Measurements from ENCODE around the gene HDAC10.

The HDAC10 gene

DNA sequence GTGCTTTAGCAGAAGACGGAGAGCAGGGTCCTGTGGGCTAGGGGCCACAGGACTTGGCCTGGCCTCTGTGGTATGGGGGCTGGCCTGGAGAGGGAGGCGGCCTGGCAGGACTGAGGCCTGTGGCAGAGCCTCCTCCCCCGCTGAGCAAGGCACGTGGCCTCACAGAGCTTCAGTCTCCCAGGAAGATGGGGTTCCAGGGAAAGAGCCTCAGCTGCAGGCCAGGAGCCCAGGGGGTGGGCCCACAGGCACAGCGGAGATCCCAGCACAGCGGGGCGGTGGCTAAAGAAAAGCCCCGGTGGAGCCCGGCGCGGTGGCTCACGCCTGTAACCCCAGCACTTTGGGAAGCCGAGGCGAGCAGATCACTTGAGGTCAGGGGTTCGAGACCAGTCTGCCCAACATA lies 8.2 kb upstream of the HDAC10 start:
- no peak for TF ChIP-seq CTCF (IDR thresholded peaks at IDR 0.05; ENCODE audit: insufficient read depth, low read depth, low read length, missing control alignments)
- no peak for DNase-seq (ENCODE audit: low read depth)
- H3K4me3 ChIP-seq (ENCODE audit: low read length) = no peak overlapping the region

DNA sequence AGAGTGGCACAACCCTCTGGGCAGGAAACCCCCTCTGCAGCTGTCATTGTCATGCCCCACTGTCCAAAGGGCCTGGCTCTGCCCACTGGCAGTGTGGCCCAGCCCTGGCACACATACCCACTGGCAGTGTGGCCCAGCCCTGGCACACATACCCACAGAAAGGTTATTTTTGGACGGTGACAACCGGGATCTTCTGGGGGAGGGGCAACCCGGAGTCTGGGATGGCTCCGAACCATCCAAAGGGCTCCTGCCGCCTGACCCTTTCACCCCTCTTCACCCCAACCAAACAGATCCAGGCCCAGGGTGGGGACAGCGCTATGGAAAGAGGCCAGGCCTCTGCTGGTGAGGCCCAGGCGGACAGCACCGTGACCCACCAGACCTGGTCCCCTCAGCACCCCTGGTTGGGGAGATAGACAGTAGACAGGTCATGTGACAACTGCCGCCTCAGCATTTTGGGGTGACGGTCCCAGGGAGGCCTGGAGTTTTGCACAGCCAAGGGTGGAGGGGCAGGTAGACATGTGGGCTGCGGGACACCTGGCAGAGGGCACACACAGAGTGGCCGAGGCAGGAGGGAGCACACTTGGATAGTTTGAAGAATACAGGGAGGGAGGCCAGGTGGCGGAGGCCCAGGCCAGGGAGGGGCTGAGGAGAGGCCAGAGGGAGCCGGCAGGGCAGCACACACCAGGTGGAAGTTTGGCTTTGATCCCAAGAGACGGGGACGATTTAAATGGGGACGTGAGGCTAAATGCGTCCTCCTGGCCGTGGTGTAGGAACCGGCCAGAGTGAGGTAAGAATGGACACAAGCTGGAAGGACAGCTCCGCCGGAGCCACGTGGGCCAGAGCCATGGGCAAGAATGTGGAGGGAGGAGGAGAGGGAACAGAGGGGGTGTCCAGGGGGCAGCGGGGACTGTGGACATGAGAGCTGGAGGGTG lies 7.6 kb upstream of the HDAC10 start:
- no peak for DNase-seq (ENCODE audit: low read depth)
- TF ChIP-seq CTCF (IDR thresholded peaks at IDR 0.05; ENCODE audit: insufficient read depth, low read depth, low read length, missing control alignments) = no peak
- H3K4me3 ChIP-seq (ENCODE audit: low read length) = no peak overlapping the region

DNA sequence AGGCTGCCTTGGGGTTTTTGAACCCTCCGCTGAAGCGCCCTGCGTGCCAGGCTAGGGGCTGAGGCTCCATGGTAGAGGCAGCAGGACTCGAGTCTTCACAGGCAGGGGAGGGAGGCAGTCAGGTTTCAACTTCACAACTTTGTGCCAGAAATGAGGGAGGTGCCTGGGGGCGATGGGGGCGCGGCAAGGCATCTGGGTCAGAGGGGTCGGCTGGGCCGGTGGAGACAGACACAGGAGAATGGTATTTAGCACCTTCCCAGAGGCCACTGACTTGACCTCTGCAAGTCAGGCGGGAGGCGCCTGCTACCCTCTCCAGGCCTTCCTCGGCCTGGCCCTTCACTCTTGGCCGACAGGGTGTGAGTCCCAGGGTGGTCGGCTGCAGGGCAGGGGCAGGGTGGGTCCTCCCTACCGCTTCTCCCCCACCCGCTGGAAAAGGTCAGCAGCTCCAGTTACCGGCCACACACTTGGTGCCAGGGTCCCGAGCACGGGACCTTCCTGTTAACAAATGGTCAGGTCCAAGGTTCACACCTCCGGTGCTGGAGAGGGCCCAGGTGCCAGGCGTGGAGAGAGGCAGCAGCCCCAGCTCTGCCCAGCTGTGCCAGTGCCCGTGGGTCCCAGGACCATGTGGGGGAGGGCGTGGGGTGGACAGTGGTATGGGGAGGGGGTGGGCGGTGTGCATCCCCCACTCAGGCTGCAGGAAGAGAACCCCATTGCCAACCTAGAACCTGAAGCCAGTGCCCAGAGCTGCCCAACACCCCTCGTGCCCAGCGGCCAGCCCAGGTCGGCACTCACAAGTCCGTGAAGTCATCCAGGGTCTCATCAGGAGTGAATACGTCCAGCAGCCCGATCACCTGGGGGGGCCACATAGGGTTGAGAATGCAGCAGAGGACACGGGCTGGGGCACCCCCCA lies 6.6 kb upstream of the HDAC10 start:
- no peak for DNase-seq (ENCODE audit: low read depth)
- no peak overlapping the region for H3K4me3 ChIP-seq (ENCODE audit: low read length)
- no peak for TF ChIP-seq CTCF (IDR thresholded peaks at IDR 0.05; ENCODE audit: insufficient read depth, low read depth, low read length, missing control alignments)

GRCh38 chr22:50257041-50257440 lies 6.0 kb upstream of the HDAC10 start:
- no peak for TF ChIP-seq CTCF (IDR thresholded peaks at IDR 0.05; ENCODE audit: insufficient read depth, low read depth, low read length, missing control alignments)
- no peak for DNase-seq (ENCODE audit: low read depth)
- no peak overlapping the region for H3K4me3 ChIP-seq (ENCODE audit: low read length)

DNA sequence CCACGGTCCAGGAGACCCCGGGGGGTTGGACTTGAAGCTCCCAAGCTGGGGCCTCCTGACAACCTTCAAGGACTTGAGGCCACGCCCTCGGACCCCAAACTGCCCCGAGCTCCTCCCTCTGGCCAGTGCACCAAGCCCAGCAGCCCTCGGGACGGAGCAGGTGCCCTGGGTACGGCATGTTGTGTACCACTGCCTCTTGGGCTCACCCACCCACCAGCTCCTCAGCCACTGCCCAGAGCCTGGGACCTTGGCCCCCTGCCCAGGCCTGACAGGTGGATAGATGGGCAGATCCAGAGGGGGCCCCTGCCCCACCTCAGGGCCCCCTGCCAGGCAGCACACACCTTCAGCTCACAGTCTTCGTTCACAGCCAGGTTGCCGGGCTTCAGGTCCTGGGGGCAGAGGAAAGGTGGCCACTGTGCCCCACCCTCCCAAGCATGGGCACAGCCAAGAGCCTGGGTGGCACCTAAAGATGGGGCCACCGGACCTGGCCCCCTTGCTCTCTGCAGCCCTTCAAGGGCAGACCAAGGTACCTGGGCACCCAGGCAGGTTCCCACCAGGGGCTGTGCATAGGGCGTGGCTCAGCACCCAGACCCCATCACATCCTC lies 5.3 kb upstream of the HDAC10 start:
- DNase-seq (ENCODE audit: low read depth) = no peak
- H3K4me3 ChIP-seq (ENCODE audit: low read length) = no peak overlapping the region
- no peak for TF ChIP-seq CTCF (IDR thresholded peaks at IDR 0.05; ENCODE audit: insufficient read depth, low read depth, low read length, missing control alignments)

DNA sequence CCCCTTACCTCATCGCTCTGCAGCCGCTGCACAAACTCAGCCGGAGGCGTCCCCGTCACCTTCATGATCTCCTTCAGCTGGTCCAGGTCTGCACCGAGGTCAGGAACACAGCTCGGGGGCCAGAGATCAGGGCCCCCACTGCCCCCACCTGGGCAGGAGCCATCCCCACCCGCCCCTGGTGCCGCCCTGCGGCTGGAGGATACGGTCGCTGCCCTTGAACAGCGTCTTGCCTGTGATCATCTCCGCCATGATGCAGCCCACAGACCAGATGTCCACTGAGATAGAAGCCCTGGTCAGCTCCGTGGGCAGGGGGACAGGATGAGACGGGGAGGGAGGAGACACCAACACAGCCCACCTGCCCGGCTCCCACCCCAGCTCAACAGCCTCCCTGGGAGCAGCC lies 4.5 kb upstream of the HDAC10 start:
- no peak overlapping the region for H3K4me3 ChIP-seq (ENCODE audit: low read length)
- no peak for DNase-seq (ENCODE audit: low read depth)
- no peak for TF ChIP-seq CTCF (IDR thresholded peaks at IDR 0.05; ENCODE audit: insufficient read depth, low read depth, low read length, missing control alignments)
